BLaER1 treated with 17β-estradiol and CSF1 and Interleukin-3, amounts not matched to agents 10 nM and 100 nM (cell line): Measurements from ENCODE around the gene LINGO1.

Source experiments
- H3K27ac ChIP-seq, 11 experiments: shearing (Covaris generic); formaldehyde crosslinking; 2 replicates each; pipeline ENCODE4 v1.8.1; 2022
- H3K27me3 ChIP-seq, 11 experiments: shearing (Covaris generic); formaldehyde crosslinking; 2 replicates each; pipeline ENCODE4 v1.8.1; 2022
- H3K36me3 ChIP-seq, 11 experiments: shearing (Covaris generic); formaldehyde crosslinking; 2 replicates each; pipeline ENCODE4 v1.8.1; 2022
- H3K4me1 ChIP-seq, 10 experiments: shearing (Covaris generic); formaldehyde crosslinking; 2 replicates each; pipeline ENCODE4 v1.8.1; 2022
- H3K4me2 ChIP-seq, 11 experiments: shearing (Covaris generic); formaldehyde crosslinking; 2 replicates each; pipeline ENCODE4 v1.8.1; 2022
- H3K4me3 ChIP-seq, 10 experiments: shearing (Covaris generic); formaldehyde crosslinking; 2 replicates each; pipeline ENCODE4 v1.8.1; 2022
- H3K9ac ChIP-seq, 11 experiments: shearing (Covaris generic); formaldehyde crosslinking; 2 replicates each; pipeline ENCODE4 v1.8.1; 2022
- H3K9me3 ChIP-seq, 11 experiments: shearing (Covaris generic); formaldehyde crosslinking; replicated peaks in 1 of 11; 2 replicates each; pipeline ENCODE4 v1.8.1; 2022
- H4K20me1 ChIP-seq, 11 experiments: shearing (Covaris generic); formaldehyde crosslinking; 2 replicates each; pipeline ENCODE4 v1.8.1; 2022
- Cebpa-rat ChIP-seq, 11 experiments: shearing (Covaris generic); IDR thresholded peaks; 2 replicates each; pipeline ENCODE4 v1.8.1; 2022

LINGO1 gene

GRCh38 chr15:77592758-77593157, 40.0 kb downstream of the LINGO1 start:
- Histone ChIP-seq H3K4me3 (no peak overlapping the region), H3K27me3 (no peaks in the 10 kb centered on the region), H3K36me3 (no peaks in the 10 kb centered on the region), H3K4me1 (peaks cover 11 to 28% (median 21%) of the 10 kb centered on the region in 10 experiments), H4K20me1 (no peaks in the 10 kb centered on the region), H3K27ac (no peak overlapping the region), H3K9me3 (no peaks in the 10 kb centered on the region), H3K9ac (no peak overlapping the region), H3K4me2 (no peak overlapping the region)
- TF ChIP-seq Cebpa-rat (IDR thresholded peaks at IDR 0.05): no peak

GRCh38 chr15:77591968-77592613, 40.6 kb downstream of the LINGO1 start:
- Histone ChIP-seq H3K4me1 (peaks cover 7 to 33% (median 21%) of the 10 kb centered on the region in 10 experiments; a peak in 18 of 20 replicates), H3K36me3 (no peaks in the 10 kb centered on the region), H3K4me2 (no peak overlapping the region), H3K27ac (peak overlapping the region in 1 of 11 experiments; percentile 11; a peak in 1 of 22 replicates), H4K20me1 (no peaks in the 10 kb centered on the region), H3K4me3 (no peak overlapping the region), H3K9ac (no peak overlapping the region), H3K27me3 (no peaks in the 10 kb centered on the region), H3K9me3 (no peaks in the 10 kb centered on the region)
- no peak for TF ChIP-seq Cebpa-rat (IDR thresholded peaks at IDR 0.05)

DNA sequence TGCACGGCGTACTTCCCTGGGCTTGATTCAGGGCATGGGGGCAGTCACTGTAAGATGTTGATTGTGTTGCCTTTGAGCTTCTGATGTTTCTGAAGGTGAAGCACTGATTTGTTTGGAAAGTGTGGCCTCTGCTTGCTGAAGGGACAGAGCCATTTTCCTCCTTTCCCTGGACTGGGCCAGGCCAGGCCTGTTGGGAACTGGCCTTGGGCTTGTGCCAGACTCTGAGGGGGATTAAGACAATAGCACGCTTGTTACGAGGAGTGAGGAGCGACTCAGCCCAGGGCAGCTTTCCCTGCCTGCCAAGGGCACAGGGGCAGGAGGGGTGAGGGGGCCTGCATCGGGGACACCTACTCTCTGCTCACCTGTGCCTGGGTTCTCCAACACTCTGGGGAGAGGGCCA, 42.9 kb downstream of the LINGO1 start:
- H3K36me3 ChIP-seq: no peaks in the 10 kb centered on the region
- H3K27me3 ChIP-seq: no peaks in the 10 kb centered on the region; a peak in 1 of 22 replicates
- H4K20me1 ChIP-seq: no peaks in the 10 kb centered on the region
- peaks cover 0 to 25% (median 12%) of the 10 kb centered on the region in 10 experiments; a peak in 15 of 20 replicates for H3K4me1 ChIP-seq
- H3K9me3 ChIP-seq: no peaks in the 10 kb centered on the region
- no peak for TF ChIP-seq Cebpa-rat (IDR thresholded peaks at IDR 0.05)
- H3K9ac ChIP-seq: no peak overlapping the region
- H3K4me3 ChIP-seq: no peak overlapping the region
- H3K27ac ChIP-seq: no peak overlapping the region
- H3K4me2 ChIP-seq: no peak overlapping the region

DNA sequence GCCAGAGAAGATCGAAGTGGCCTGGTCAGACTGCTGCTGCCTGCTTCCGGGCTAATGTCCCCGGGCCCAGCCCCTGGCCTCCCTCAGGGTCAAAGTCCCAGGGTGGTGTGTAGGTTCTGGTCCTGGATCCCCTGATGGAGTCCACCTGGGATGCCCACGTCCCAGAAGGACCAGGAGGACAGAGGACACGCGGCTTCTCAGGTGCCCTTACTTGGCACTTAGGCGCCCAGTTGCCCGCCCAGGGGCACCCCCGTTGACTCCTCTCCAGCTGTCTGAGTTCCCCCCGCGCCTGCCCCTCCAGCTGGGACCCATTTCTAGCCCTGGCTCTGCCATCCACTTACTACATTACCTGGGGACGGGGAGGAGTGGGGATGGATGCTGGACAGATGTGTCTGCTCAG, 44.6 kb downstream of the LINGO1 start:
- Histone ChIP-seq H4K20me1 (no peaks in the 10 kb centered on the region), H3K9me3 (no peaks in the 10 kb centered on the region), H3K9ac (peak overlapping the region in 1 of 11 experiments; percentile 22; a peak in 1 of 22 replicates), H3K4me3 (no peak overlapping the region), H3K36me3 (no peaks in the 10 kb centered on the region), H3K27ac (no peak overlapping the region), H3K27me3 (no peaks in the 10 kb centered on the region; a peak in 1 of 22 replicates), H3K4me1 (peaks cover 7 to 30% (median 23%) of the 10 kb centered on the region in 10 experiments), H3K4me2 (0 out of 22 replicates have a peak overlapping the region, but pooled peaks of 1 of the 11 experiments have one; percentile 7)
- no peak for TF ChIP-seq Cebpa-rat (IDR thresholded peaks at IDR 0.05)

DNA sequence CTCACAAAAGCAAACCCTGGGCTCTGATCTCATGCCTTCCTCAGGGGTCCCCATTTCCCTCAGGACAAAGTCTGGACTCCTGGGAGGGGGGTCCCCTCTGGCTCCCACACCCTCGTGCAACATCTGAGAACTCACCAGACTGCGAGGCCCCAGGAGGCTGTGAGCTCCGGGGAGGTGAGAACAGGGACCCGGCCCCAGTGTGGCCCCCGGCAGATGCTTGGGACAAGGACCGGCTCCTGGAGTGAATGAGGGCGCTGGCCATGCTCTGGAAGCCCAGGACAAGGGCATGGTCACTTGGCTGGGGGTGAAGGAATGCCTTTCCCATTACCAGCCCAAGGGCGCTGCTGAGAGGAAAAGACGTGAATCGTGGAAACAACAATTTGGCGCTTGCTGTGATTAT, 48.0 kb downstream of the LINGO1 start:
- H3K4me3 ChIP-seq: no peak overlapping the region
- H3K27me3 ChIP-seq: peaks cover 0 to 5% (median 0%) of the 10 kb centered on the region in 11 experiments; a peak in 1 of 22 replicates
- no peak for TF ChIP-seq Cebpa-rat (IDR thresholded peaks at IDR 0.05)
- H3K4me1 ChIP-seq: peaks cover 28 to 65% (median 56%) of the 10 kb centered on the region in 10 experiments
- no peaks in the 10 kb centered on the region for H3K9me3 ChIP-seq
- H3K9ac ChIP-seq: peak overlapping the region in 4 of 11 experiments; percentile 2 to 41 (median 30); a peak in 4 of 22 replicates
- H3K36me3 ChIP-seq: no peaks in the 10 kb centered on the region
- peak overlapping the region in 3 of 11 experiments; percentile 87 to 93 (median 91); a peak in 3 of 22 replicates for H3K27ac ChIP-seq
- peak overlapping the region; percentile 30 to 98 (median 89); a peak in 19 of 22 replicates for H3K4me2 ChIP-seq
- no peaks in the 10 kb centered on the region for H4K20me1 ChIP-seq

DNA sequence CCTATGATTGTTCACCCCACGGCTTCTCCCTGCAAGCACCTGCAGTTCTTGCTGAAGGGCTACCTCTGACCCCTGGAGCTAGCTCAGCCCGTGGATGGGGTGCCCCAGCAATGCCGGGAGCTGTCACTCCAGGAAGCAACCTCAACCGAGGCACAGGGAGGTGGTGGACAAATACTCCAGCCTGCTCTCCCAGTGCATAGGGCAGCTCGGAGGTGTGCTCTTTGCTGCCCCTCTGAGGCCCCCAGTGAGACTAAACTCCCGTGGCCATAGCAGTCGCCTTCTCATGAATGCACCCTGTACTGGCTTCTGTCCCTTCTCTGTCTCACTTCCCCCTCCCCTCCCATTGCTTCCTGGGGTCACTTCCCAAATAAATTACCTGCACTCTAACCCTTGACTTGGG, 48.5 kb downstream of the LINGO1 start:
- Histone ChIP-seq H3K4me2 (peak overlapping the region; percentile 30 to 98 (median 89); a peak in 20 of 22 replicates), H4K20me1 (no peaks in the 10 kb centered on the region), H3K36me3 (no peaks in the 10 kb centered on the region), H3K9ac (peak overlapping the region in 3 of 11 experiments; percentile 23 to 41 (median 24); a peak in 2 of 22 replicates), H3K27ac (peak overlapping the region in 3 of 11 experiments; percentile 87 to 93 (median 91); a peak in 5 of 22 replicates), H3K9me3 (no peaks in the 10 kb centered on the region), H3K4me3 (no peak overlapping the region), H3K4me1 (peaks cover 28 to 70% (median 61%) of the 10 kb centered on the region in 10 experiments), H3K27me3 (peaks cover 0 to 5% (median 0%) of the 10 kb centered on the region in 11 experiments; a peak in 1 of 22 replicates)
- no peak for TF ChIP-seq Cebpa-rat (IDR thresholded peaks at IDR 0.05)

DNA sequence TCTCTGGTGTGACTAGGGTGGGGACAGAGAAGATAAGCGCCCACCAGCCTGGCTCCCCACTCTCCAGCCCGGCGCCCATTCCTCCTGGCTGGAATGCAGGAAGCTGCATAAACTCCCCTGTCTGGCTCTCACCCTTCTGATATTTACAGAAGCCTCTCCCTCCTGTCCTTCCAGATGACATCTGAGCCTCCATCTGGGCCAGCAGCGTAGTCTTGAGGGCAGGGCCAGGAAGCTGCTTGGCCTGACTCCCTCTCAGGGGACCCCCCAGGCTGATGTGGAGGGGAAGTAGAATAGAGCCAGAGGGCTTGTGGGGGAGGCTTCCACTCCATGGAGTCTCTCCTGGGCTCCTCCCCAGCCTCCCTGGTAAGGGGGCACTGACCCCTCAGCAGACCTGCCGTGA, 49.9 kb downstream of the LINGO1 start:
- H3K36me3 ChIP-seq: no peaks in the 10 kb centered on the region
- H3K27ac ChIP-seq: peak overlapping the region in 6 of 11 experiments; percentile 41 to 93 (median 85); a peak in 13 of 22 replicates
- H3K9ac ChIP-seq: peak overlapping the region in 6 of 11 experiments; percentile 1 to 81 (median 74); a peak in 9 of 22 replicates
- H3K27me3 ChIP-seq: peaks cover 0 to 9% (median 0%) of the 10 kb centered on the region in 11 experiments; a peak in 1 of 22 replicates
- TF ChIP-seq Cebpa-rat (IDR thresholded peaks at IDR 0.05): no peak
- H3K4me2 ChIP-seq: peak overlapping the region; percentile 37 to 98 (median 89); a peak in 20 of 22 replicates
- peak overlapping the region in 3 of 10 experiments; percentile 6 to 47 (median 38); a peak in 3 of 20 replicates for H3K4me3 ChIP-seq
- no peaks in the 10 kb centered on the region for H3K9me3 ChIP-seq
- peaks cover 36 to 83% (median 75%) of the 10 kb centered on the region in 10 experiments for H3K4me1 ChIP-seq
- H4K20me1 ChIP-seq: no peaks in the 10 kb centered on the region

- Histone ChIP-seq H3K4me3 (peak overlapping the region in 3 of 10 experiments; percentile 6 to 47 (median 38); a peak in 3 of 20 replicates), H3K27ac (peak overlapping the region in 6 of 11 experiments; percentile 41 to 93 (median 85); a peak in 13 of 22 replicates), H3K4me2 (peak overlapping the region; percentile 37 to 98 (median 89)), H4K20me1 (no peaks in the 10 kb centered on the region), H3K9ac (peak overlapping the region in 6 of 11 experiments; percentile 1 to 81 (median 74); a peak in 9 of 22 replicates), H3K4me1 (peaks cover 41 to 84% (median 80%) of the 10 kb centered on the region in 10 experiments), H3K27me3 (peaks cover 0 to 9% (median 0%) of the 10 kb centered on the region in 11 experiments; a peak in 1 of 22 replicates), H3K9me3 (no peaks in the 10 kb centered on the region), H3K36me3 (no peaks in the 10 kb centered on the region)
- no peak for TF ChIP-seq Cebpa-rat (IDR thresholded peaks at IDR 0.05)
Measured at GRCh38 chr15:77581896-77582569, 50.7 kb downstream of the LINGO1 start.
